Measurements from ENCODE around the gene C2CD2. TPM values are rescaled to one million over a fixed set of nuclear protein-coding genes. Genes with fewer than 3 reads are reported as not detected.

Gene C2CD2
- total RNA-seq, 1 experiment from 2014 or later, result 9.2 TPM

DNA sequence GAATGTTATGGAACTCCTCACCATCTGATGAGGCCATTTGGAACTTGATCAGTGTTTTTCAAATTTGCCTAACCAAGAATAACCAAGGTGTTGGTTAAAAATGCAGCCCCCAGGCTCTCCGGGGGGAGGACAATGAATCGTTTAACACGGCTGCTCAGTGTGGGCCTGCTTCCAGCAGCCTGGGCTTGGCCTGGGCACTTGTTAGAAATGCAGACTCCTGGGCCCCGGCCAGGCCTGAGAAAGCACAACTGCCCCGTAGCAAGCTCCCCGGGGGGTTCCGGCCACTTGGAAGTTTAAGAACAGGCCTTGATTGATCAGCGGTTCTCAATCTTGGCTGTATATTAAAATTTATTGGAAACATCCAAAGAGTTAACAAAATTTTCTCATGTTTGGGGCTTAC is 22.8 kb upstream of the C2CD2 start:
- Histone ChIP-seq H3K9me3 (ENCODE audit: low read depth, low read length, poor library complexity, severe bottlenecking) (peaks cover 5% of the 10 kb centered on the region), H3K4me1 (ENCODE audit: insufficient read depth, low read length, poor library complexity, severe bottlenecking) (no peaks in the 10 kb centered on the region), H3K4me3 (ENCODE audit: low read depth, low read length, poor library complexity, severe bottlenecking) (no peak overlapping the region), H3K27me3 (replicated peaks; ENCODE audit: insufficient read depth, low read depth, low read length, poor library complexity) (no peaks in the 10 kb centered on the region), H3K27ac (ENCODE audit: low read depth, low read length, poor library complexity, severe bottlenecking) (no peak overlapping the region), H3K36me3 (ENCODE audit: insufficient read depth, low read length, poor library complexity, severe bottlenecking) (no peaks in the 10 kb centered on the region)
- TF ChIP-seq, protein P1, sequence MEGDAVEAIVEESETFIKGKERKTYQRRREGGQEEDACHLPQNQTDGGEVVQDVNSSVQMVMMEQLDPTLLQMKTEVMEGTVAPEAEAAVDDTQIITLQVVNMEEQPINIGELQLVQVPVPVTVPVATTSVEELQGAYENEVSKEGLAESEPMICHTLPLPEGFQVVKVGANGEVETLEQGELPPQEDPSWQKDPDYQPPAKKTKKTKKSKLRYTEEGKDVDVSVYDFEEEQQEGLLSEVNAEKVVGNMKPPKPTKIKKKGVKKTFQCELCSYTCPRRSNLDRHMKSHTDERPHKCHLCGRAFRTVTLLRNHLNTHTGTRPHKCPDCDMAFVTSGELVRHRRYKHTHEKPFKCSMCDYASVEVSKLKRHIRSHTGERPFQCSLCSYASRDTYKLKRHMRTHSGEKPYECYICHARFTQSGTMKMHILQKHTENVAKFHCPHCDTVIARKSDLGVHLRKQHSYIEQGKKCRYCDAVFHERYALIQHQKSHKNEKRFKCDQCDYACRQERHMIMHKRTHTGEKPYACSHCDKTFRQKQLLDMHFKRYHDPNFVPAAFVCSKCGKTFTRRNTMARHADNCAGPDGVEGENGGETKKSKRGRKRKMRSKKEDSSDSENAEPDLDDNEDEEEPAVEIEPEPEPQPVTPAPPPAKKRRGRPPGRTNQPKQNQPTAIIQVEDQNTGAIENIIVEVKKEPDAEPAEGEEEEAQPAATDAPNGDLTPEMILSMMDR (conservative IDR thresholded peaks at IDR 0.05; ENCODE audit: low read depth, low read length), result no peak
- no peak for TF ChIP-seq EZH2 (IDR thresholded peaks at IDR 0.05; ENCODE audit: borderline replicate concordance, low read depth, low read length, poor library complexity, severe bottlenecking)
- ChIA-PET POLR2A (ENCODE audit: low non-redundant PET) (no interaction called here), CTCF (no interaction called here)
- intact Hi-C loops (cut with micrococcal nuclease; ENCODE audit: unreplicated experiment), result no loop called here
- BruUV-seq (replicated peaks), result no TSS peak
- DNase-seq (ENCODE audit: low spot score), result no peak

DNA sequence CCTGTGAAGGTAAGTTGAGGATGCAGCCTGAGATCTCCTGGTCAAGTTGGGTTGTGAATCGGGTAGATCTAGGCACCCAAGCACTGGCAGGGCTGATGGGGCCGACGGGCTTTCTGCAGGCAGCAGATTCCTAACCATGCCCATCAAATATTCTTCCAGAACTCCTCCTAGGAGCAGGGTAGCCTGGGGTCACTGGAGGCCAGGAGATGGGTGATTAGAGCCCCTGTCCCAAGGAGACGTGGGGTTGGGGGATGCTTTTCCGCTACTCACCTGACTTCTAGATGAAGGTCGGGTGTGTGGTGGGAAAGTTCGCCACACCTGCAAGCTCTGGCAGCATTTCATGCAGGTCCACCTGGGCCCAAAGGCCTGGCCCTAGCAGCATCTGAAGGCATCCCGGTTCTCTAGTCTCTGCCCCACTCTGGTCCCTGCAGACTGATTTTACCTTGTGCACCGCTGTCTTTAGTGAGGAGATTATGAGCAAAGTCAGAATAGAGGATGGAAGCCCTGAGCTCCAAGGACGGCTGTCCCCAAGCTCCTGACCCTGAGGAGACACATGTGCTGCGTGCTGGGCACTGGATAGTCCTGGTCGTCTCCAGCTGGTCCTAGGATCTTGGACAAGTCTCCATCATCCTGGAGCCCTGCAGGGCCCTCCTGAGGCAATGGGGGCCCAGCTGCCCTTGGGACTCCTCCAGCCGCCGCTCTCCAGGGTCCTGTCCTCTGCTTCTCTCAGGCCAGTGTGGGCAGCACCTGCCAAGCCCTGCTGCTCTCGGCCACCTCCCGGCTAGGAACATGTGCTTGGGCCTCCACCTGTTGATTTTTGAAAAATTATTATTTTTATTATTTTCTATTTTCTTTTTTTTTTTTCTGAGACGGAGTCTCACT is 21.8 kb upstream of the C2CD2 start:
- no peaks in the 10 kb centered on the region for H3K27me3 ChIP-seq (replicated peaks; ENCODE audit: insufficient read depth, low read depth, low read length, poor library complexity)
- no peaks in the 10 kb centered on the region for H3K4me1 ChIP-seq (ENCODE audit: insufficient read depth, low read length, poor library complexity, severe bottlenecking)
- H3K36me3 ChIP-seq (ENCODE audit: insufficient read depth, low read length, poor library complexity, severe bottlenecking), result no peaks in the 10 kb centered on the region
- intact Hi-C loops (cut with micrococcal nuclease; ENCODE audit: unreplicated experiment), result no loop called here
- H3K9me3 ChIP-seq (ENCODE audit: low read depth, low read length, poor library complexity, severe bottlenecking), result peaks cover 5% of the 10 kb centered on the region
- no peak for TF ChIP-seq EZH2 (IDR thresholded peaks at IDR 0.05; ENCODE audit: borderline replicate concordance, low read depth, low read length, poor library complexity, severe bottlenecking)
- TF ChIP-seq, protein P1 (conservative IDR thresholded peaks at IDR 0.05; ENCODE audit: low read depth, low read length), result no peak
- POLR2A ChIA-PET (ENCODE audit: low non-redundant PET), result interaction anchor here (0.5 kb wide), 1 partner anchor 112 kb away, joined by 11 read pairs; no protein-coding TSS in a partner anchor
- H3K4me3 ChIP-seq (ENCODE audit: low read depth, low read length, poor library complexity, severe bottlenecking), result no peak overlapping the region
- CTCF ChIA-PET, result no interaction called here
- BruUV-seq (replicated peaks), result no TSS peak
- no peak overlapping the region for H3K27ac ChIP-seq (ENCODE audit: low read depth, low read length, poor library complexity, severe bottlenecking)
- no peak for DNase-seq (ENCODE audit: low spot score)

DNA sequence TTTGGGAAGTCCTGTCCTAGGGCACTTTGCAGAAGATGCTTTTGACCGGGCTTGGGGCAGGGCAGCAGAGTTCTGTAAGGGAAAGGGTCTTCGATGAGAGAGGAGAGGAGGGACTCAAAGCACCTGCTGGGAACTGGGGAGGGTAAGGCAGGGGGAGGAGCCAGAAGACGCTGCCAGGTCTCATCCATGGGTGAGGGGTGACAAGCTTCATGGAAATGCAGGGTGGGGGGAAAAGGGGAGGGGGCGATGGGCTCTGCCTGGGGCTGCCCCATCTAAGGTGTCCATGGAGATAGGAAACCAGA is 20.9 kb upstream of the C2CD2 start:
- intact Hi-C loops (cut with micrococcal nuclease; ENCODE audit: unreplicated experiment), result no loop called here
- TF ChIP-seq, protein P1 (conservative IDR thresholded peaks at IDR 0.05; ENCODE audit: low read depth, low read length), result no peak
- no peak for TF ChIP-seq EZH2 (IDR thresholded peaks at IDR 0.05; ENCODE audit: borderline replicate concordance, low read depth, low read length, poor library complexity, severe bottlenecking)
- Histone ChIP-seq H3K4me1 (ENCODE audit: insufficient read depth, low read length, poor library complexity, severe bottlenecking) (no peaks in the 10 kb centered on the region), H3K27me3 (replicated peaks; ENCODE audit: insufficient read depth, low read depth, low read length, poor library complexity) (no peaks in the 10 kb centered on the region), H3K27ac (ENCODE audit: low read depth, low read length, poor library complexity, severe bottlenecking) (no peak overlapping the region), H3K36me3 (ENCODE audit: insufficient read depth, low read length, poor library complexity, severe bottlenecking) (no peaks in the 10 kb centered on the region), H3K4me3 (ENCODE audit: low read depth, low read length, poor library complexity, severe bottlenecking) (no peak overlapping the region), H3K9me3 (ENCODE audit: low read depth, low read length, poor library complexity, severe bottlenecking) (peaks cover 4% of the 10 kb centered on the region)
- POLR2A ChIA-PET (ENCODE audit: low non-redundant PET), result no interaction called here
- no peak for DNase-seq (ENCODE audit: low spot score)
- CTCF ChIA-PET, result no interaction called here
- BruUV-seq (replicated peaks), result no TSS peak
